GM12874 (cell line): ENCODE data around the gene TRAM2.

Experiments used
- CTCF ChIP-seq: IDR thresholded peaks from 2 replicates; pipeline ENCODE4 v1.5.1; 2011; ENCODE audit warnings: low read depth, mild to moderate bottlenecking, control low read depth, low read length, moderate library complexity; ENCODE audit not compliant: insufficient read depth

TRAM2 gene

DNA sequence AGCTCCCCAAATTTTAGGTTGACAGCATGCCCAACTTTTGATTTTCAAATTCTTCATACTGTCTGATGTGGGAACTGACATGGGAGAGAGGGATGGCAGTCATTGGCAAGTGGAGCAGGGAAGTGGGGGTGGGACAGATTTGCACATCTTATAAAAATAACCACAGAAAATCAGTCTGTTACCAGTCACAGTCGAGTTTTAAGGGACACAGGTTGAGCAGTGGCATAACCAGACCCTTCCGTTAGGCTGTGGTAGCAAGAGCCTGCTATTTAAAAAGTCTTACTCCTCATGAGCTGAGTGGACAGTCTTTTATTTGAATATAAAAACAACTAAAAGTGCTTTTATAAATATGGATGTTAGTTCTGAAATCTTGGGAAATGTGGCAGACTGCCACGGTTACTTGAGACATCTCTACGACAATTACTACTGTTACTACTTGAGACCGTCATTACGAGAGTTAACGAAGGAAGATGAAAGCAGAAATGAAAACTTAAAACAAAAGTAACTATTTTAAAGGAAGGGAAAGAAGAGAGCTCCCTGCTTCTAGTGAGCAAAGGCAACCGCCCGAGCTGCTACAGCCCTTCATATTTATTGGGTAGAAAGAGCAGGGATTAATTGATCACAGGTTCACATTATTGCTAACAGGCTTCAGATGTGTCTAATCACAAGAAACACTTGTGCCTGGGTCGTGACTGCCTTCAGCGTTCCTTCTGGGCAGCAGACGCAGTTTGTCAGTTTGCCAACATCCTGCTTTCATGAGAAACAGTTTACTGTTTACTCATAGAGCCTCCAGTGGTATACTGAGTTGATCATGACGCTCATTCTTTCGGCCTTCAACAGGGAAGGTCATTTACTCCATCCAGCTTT lies 85.4 kb downstream of the TRAM2 start:
- no peak for TF ChIP-seq CTCF

DNA sequence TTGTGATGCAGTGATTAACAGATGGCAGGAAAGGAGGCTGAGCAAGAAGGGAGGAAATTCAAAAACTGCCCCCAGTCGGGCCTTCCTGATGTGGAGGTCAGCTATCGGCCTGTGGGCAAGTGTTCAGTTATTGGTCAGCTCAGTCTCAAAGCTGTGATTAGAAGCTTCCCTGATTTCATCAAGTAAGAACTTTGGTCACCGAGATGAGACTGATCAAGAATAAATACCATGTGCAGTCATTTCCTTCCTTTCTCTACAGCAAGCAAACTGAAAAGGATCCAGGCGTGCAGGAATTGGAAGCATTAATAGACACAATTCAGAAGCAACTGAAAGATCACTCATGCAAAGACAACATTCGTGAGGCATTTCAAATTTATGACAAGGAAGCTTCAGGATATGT lies 87.0 kb downstream of the TRAM2 start:
- TF ChIP-seq CTCF, result no peak

DNA sequence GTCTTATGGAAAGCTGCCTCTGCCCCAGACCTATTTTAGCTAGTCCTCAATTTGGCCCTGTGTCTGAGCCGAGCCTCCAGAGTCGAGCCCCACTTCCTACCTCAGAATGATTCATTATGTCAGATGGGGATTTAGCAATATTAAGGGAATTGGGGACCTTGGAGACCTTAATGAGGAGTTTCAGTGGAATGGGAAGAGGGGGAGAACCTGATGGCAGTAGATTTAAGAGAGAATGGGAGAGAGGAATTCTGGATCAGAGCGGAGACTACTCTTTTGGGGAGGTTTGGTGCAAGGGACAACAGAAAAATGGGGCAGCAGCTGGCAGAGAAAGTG lies 93.2 kb downstream of the TRAM2 start:
- no peak for TF ChIP-seq CTCF

DNA sequence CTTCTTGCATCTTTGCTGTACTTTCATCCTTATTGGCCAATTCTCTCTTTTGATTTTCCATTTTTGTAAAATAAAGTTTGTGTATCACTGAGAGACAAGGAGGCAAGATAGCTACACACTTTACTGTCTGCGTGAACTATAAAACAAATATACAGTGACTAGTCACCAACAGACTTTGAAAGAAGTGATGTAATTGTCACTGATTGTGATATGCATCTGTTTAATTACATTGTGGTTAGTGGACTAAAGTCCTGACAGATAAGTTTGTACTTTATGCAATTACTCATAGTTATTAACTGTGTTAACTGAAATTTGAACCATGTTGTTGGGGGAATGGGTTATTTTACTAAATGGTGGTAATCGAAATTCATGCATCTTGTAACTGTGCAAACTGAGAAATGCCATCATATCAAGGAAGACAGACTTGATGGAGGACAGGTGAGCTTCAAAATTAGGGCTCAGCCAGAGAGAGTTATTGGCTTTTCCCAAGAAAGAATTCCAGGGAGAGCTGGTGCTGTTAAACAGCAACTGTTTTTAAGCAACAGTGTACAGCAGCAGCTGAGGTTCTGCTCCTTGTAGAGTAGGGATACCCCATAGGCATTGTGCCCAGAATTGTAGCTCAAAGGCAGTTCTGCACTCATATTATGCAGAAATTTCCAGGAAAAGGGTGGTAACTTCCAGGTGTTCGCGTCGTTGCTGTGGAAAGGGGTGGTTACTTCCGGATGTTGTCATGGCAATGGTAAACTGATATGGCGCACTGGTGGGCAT lies 93.8 kb downstream of the TRAM2 start:
- no peak for TF ChIP-seq CTCF

- TF ChIP-seq CTCF, result no peak
Measured at GRCh38 chr6:52475307-52475706, 101.6 kb downstream of the TRAM2 start.

- TF ChIP-seq CTCF, result no peak
Measured at GRCh38 chr6:52474173-52474572, 102.7 kb downstream of the TRAM2 start.

DNA sequence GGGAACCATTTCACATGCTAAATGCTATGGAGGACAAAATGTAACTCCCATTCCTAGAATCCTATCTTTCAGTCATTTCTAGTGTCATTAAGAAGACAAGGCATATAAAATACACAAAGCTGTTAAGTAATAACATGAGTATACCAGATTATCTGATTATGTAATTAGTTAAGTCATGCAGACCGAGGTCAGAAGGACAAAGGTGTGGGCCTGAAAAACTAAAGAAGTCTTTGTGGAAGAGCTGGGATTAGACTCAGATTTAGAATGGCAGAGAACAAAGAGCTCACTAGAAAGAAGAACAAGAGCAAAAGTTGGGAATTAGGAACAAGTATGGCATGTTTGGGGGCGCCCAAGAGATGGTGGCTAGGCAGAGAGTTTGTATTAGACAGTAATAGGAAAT lies 119.8 kb downstream of the TRAM2 start:
- no peak for TF ChIP-seq CTCF
